ENCODE data around the gene NEK6.
"Not testable (repeated sequence)": the region's sequence is repeated elsewhere in the genome, so short reads cannot be mapped to it uniquely, and the experiment has no call there.

The NEK6 gene

DNA sequence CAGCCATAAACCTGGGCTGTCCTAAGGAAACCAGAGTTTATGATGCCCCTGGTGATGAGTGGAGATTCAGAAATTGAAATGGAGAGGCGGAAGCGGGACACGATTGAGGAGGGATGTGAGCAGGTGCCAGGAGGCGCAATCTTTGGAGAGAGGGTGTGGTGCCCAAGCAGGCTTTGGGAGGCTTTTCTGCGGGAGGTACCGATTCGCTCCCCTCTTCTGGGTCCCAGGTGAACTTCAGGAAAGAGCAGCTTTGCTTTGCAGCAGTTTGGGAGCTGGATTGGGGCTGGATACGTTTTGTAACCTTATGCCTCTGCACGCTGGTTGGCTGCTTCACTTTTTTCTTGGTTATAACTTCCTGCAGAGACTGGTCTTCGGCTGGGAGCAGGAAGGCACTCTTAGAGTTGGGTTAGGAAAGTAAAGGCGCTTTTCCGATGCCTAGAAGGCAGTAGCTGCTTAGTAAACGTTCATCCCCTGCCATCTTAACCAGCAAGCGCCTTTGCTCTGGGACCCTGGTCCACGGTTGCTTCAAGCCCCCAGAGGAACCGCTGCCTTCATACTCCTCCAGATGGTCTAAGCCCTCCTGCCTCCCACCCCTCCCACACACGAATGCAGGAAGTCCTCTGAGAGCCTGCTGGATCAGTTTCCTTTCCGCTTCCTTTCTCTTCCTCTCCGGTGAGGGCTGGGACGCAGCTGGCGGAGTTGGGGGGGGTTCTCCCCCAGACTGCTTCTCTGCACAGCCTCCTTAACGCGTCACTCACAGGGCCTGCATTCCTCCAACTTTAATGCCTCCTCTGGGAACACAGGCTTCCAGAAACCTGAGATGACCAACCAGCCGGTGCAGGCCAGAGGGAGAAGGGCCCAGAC, 15.2 kb upstream of the NEK6 start:
- no peaks in the 10 kb centered on the region for H3K79me2 ChIP-seq (ENCODE audit: low read length)
- no peak overlapping the region for H3K4me3 ChIP-seq (ENCODE audit: low read length)
- H3K27ac ChIP-seq (ENCODE audit: low read length), result no peak overlapping the region
- peak overlapping the region; percentile 25; the same call in 1 of the 2 replicates for H3K4me2 ChIP-seq (ENCODE audit: low read length)
- H3K36me3 ChIP-seq (replicated peaks; ENCODE audit: low read depth, low read length), result no peaks in the 10 kb centered on the region
- H2AFZ ChIP-seq (ENCODE audit: low read depth, low read length), result no peak overlapping the region
- H3K9me3 ChIP-seq (ENCODE audit: insufficient read depth, low read length), result no peaks in the 10 kb centered on the region
- TF ChIP-seq, protein P1, sequence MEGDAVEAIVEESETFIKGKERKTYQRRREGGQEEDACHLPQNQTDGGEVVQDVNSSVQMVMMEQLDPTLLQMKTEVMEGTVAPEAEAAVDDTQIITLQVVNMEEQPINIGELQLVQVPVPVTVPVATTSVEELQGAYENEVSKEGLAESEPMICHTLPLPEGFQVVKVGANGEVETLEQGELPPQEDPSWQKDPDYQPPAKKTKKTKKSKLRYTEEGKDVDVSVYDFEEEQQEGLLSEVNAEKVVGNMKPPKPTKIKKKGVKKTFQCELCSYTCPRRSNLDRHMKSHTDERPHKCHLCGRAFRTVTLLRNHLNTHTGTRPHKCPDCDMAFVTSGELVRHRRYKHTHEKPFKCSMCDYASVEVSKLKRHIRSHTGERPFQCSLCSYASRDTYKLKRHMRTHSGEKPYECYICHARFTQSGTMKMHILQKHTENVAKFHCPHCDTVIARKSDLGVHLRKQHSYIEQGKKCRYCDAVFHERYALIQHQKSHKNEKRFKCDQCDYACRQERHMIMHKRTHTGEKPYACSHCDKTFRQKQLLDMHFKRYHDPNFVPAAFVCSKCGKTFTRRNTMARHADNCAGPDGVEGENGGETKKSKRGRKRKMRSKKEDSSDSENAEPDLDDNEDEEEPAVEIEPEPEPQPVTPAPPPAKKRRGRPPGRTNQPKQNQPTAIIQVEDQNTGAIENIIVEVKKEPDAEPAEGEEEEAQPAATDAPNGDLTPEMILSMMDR (IDR thresholded peaks at IDR 0.05; ENCODE audit: low read depth, low read length), result no peak
- TF ChIP-seq EZH2phosphoT487 (IDR thresholded peaks at IDR 0.05; ENCODE audit: low read depth), result no peak
- H3K27me3 ChIP-seq (ENCODE audit: low read depth, low read length), result no peaks in the 10 kb centered on the region
- H3K9ac ChIP-seq (ENCODE audit: low read length), result no peak overlapping the region
- no peaks in the 10 kb centered on the region for H4K20me1 ChIP-seq (ENCODE audit: insufficient read depth, low read length)
- peaks cover 21% of the 10 kb centered on the region for H3K4me1 ChIP-seq (ENCODE audit: low read length)

DNA sequence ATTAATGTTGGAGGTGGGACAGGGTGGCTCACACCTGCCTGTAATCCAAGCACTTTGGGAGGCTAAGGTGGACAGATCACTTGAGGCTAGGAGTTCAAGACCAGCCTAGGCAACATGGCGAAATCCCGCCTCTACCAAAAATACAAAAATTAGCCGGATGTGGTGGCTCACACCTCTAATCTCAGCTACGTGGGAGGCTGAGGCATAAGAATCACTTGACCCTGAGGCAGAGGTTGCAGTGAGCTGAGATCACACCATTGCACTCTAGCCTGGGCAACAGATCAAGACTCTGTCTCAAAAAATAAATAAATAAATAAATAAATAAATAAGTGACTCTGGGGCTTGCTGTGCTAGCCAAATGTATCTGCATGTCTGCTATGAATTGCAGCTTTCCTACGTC, 10.4 kb upstream of the NEK6 start:
- not testable (repeated sequence) for H3K27ac ChIP-seq (ENCODE audit: low read length); H3K4me2 ChIP-seq (ENCODE audit: low read length); H3K36me3 ChIP-seq (replicated peaks; ENCODE audit: low read depth, low read length); H4K20me1 ChIP-seq (ENCODE audit: insufficient read depth, low read length); H2AFZ ChIP-seq (ENCODE audit: low read depth, low read length); H3K27me3 ChIP-seq (ENCODE audit: low read depth, low read length); H3K79me2 ChIP-seq (ENCODE audit: low read length); H3K9me3 ChIP-seq (ENCODE audit: insufficient read depth, low read length); H3K9ac ChIP-seq (ENCODE audit: low read length); H3K4me3 ChIP-seq (ENCODE audit: low read length)
- peaks cover 20% of the 10 kb centered on the region for H3K4me1 ChIP-seq (ENCODE audit: low read length)

DNA sequence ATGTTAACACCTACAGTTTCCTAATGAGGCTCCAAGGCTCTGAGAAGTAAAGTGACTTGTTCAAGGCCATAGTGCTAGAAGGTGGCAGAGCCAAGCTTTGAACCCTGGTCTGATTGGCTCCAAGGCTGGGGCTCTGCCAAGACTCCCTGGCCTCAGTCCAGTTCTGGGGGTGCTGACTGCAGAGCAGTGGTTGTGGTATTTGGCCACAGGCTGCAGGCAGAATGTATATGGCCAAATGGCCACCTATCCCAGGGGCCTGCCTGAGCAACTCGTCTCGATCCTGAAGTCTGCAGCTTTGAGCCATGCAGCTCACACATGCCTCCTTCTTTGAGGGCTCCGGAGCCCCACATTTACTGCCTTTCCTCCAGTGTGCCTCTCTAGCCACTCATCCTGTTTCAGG, 9.7 kb upstream of the NEK6 start:
- Histone ChIP-seq H3K4me1 (ENCODE audit: low read length) (peaks cover 22% of the 10 kb centered on the region), H3K4me3 (ENCODE audit: low read length) (no peak overlapping the region), H3K9ac (ENCODE audit: low read length) (no peak overlapping the region), H4K20me1 (ENCODE audit: insufficient read depth, low read length) (no peaks in the 10 kb centered on the region), H3K79me2 (ENCODE audit: low read length) (no peaks in the 10 kb centered on the region), H3K9me3 (ENCODE audit: insufficient read depth, low read length) (no peaks in the 10 kb centered on the region), H3K27me3 (ENCODE audit: low read depth, low read length) (no peaks in the 10 kb centered on the region), H2AFZ (ENCODE audit: low read depth, low read length) (no peak overlapping the region), H3K4me2 (ENCODE audit: low read length) (no peak overlapping the region), H3K27ac (ENCODE audit: low read length) (no peak overlapping the region), H3K36me3 (replicated peaks; ENCODE audit: low read depth, low read length) (no peaks in the 10 kb centered on the region)
- TF ChIP-seq EZH2phosphoT487 (IDR thresholded peaks at IDR 0.05; ENCODE audit: low read depth), result no peak
- TF ChIP-seq, protein P1 (IDR thresholded peaks at IDR 0.05; ENCODE audit: low read depth, low read length), result no peak

DNA sequence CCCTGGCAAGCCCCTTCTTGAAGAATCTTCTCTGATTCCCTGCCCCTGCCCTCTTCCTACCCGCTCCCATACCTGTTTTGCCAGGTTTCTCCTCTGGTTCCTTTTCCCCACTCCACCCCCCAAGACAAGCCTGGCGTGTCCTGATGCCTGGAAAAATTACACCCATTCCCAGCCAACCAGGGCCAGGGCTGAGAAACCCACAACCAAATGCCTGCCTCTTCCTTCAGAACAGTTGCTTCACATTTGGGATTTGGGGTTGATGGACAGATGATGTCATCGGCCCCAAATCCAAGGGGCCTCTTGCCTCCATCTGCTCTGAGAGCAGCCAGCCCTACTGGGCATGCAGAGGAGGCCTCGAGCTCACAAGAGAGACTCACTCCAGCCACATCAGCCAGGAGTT, 8.8 kb upstream of the NEK6 start:
- Histone ChIP-seq H4K20me1 (ENCODE audit: insufficient read depth, low read length) (no peaks in the 10 kb centered on the region), H3K79me2 (ENCODE audit: low read length) (no peaks in the 10 kb centered on the region), H3K27me3 (ENCODE audit: low read depth, low read length) (no peaks in the 10 kb centered on the region), H3K4me3 (ENCODE audit: low read length) (no peak overlapping the region), H3K27ac (ENCODE audit: low read length) (no peak overlapping the region), H3K36me3 (replicated peaks; ENCODE audit: low read depth, low read length) (no peaks in the 10 kb centered on the region), H3K9me3 (ENCODE audit: insufficient read depth, low read length) (no peaks in the 10 kb centered on the region), H3K4me2 (ENCODE audit: low read length) (no peak overlapping the region), H2AFZ (ENCODE audit: low read depth, low read length) (no peak overlapping the region), H3K9ac (ENCODE audit: low read length) (no peak overlapping the region), H3K4me1 (ENCODE audit: low read length) (peaks cover 31% of the 10 kb centered on the region)
- TF ChIP-seq, protein P1 (IDR thresholded peaks at IDR 0.05; ENCODE audit: low read depth, low read length), result no peak
- TF ChIP-seq EZH2phosphoT487 (IDR thresholded peaks at IDR 0.05; ENCODE audit: low read depth), result no peak
